Urothelium cell line (cell line): ENCODE data around the gene GRIN2C.
"Not testable (repeated sequence)": the region's sequence is repeated elsewhere in the genome, so short reads cannot be mapped to it uniquely, and the experiment has no call there.

ENCODE experiments used
- DNase-seq: peaks from one replicate; pipeline ENCODE4 v3.0.0; 2011; ENCODE audit warnings: low spot score, mixed read lengths
- FAIRE-seq: peaks from 2 replicates; lab custom pipeline; 2011; peaks lifted over from hg19 to GRCh38; lab: Jason Lieb, UNC

GRIN2C gene

DNA sequence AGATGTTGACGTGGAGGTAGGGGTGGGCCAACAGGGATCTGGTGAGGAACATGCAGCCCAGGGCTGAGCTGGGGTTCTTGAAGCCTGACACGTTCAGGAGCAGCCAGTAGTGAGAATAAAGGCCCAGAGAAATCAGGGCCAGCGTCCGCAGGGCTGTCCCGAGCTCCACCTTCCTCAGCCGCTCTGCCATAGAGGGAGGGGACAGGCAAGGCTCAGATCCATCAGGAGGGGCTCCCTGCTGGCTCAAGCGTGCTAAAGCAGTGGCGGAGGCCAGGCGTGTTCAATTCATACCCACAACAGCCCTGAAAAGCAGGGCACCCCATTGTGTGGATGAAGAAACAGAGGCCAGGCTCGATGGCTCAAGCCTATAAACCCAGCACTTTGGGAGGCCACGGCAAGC, 21.4 kb upstream of the GRIN2C start:
- FAIRE-seq (no peak), DNase-seq (no peak)

DNA sequence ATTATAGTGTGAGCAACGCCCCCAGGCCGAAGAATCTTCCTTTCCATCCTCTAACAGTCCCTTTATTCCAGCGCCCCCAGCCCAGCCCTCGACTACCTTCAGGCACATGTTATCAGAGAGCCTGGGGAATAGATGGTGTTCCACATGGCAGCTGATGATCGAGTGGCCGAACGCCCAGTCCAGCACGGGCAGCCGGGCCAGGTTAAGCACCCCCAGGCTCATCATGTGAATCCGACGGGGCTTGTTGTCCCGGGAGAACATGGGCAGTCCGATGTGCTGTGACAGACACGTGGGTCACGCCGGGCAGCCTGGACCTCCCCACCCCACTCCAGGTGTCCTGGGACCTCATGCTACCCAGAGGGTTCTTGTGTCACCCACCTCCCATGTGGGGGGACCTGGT, 19.6 kb upstream of the GRIN2C start:
- FAIRE-seq: no peak

DNA sequence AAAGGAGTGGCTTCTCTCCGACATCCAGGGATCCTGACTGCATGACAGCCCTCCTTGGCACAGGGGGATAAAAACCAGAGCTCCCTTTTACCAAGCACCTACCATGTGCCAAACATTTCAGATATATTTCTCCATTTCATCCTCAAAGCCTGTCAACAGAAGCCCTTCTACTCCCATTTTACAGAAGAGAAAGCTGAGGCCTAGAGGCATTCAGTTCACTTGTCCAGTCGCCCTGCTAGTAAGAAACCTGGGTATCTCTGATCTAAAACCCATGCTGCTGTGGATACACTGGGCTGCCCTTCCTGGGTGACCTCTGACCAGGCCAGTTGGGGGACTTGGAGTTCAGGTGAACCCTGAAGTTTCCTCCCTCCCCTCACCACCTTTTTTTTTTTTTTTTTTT, 19.0 kb upstream of the GRIN2C start:
- FAIRE-seq: no peak

More for the DNA sequence above, 19.6 kb upstream of the GRIN2C start:
- DNase-seq: no peak

DNA sequence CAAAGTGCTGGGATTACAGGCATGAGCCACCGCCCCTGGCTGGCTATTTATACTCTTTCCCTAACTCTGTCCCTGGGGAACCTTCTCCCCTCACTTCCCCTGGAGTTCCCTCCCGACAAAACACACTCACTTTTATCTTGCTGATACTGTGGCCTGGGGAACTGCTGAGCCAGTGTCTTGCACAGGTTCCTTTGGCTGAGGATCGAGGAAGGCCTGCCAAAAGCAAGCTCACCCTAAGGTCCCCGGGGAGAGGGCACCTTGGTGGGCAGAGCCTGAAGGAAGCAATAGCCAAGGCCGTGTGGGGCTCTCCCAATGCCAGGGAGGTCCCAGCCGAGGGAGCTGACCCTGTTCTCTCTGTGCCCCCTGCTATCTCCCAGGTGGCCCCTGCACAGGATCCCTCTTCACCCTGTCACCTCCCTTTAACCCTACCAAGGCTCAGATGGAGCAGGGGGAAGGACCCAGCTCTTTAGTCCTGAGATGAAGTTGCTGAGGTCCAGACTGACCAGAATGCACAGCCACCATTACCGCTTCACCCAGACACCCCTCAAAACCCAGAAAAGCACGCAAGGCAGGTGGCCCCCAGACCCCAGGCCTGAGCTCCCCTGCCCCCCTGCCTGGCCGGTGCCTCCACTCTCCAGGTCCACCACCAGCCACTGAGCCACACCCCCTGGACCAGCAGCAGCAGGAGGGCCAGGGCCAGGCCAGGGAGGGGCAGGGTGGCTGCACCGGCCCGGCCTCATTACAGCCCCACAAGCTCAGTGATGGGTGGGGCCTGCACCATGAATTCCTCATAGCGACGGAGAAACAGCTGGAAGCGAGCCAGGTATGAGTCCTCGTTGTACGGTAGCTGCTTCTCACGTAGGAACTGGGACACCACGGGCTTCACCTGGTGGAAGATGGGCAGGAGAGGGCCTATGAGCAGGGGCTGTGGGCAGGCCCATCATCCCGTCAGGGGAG, 18.2 kb upstream of the GRIN2C start:
- FAIRE-seq (no peak), DNase-seq (peak; percentile 67)

More for the DNA sequence above, 19.0 kb upstream of the GRIN2C start:
- no peak for DNase-seq

DNA sequence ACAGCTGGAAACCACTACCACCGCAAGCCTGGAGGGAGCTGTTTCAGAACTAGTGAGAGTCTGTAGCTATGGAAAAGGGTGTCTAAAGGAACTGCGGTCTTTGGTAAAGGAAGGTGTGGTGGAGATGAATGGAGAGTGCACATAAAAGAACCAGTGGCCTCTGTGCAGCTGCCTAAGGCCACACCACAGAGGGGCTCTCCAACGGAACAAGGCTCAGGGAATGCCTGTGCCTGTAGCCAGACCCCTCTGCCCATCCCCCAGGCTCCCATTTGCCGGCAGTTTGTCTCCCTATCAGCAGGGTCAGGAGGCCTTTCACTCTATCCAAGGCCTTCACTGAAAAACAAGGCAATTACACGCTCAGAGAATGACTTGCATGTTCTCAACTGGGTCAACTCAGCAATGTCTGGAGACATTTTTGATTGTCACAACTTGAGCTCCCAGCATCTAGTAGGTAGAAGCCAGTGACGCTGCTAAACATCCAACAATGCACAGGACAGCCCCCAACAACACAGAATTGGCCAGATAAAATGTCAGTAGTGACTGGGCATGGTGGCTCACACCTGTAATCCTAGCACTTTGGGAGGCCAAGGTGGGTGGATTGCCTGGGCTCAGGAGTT, 16.4 kb upstream of the GRIN2C start:
- FAIRE-seq: no peak
- no peak for DNase-seq

DNA sequence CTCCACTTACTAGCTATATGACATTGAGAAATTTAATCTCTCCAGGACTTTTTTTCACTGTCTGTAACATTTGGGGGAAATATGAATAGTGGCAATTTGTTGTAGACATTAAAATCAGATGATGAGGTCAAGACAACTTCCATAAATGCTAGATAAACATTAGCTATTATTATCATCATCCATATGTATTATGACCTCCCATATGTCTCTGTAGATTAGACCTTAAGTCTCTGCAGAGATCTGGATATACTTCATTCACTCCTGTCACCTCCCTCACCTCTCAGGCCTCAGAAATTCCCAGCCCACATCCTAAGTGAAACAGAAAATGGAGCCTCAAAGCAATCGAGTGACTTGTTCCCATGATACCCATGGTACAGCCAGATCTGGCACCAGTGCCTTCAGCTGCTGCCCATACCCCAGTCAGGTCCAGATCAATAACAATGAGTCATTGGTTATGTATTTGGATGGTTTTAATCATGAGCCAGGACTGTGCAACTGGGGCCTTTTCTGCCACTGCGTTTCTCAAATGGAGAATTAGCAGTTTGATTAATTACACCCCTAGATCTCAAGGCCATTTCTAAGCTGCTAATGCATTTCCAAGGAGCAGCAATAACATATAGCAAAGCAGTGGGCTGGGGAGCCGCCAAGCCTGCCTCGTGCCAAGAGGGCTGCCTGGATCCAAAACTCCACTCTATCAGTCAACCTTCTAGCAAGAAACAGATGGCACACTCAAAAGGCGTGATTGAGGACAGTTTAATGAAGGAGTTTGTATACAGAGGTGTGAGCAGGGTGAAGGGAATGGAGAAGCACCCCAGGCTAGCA, 15.7 kb upstream of the GRIN2C start:
- DNase-seq (no peak), FAIRE-seq (no peak)

DNA sequence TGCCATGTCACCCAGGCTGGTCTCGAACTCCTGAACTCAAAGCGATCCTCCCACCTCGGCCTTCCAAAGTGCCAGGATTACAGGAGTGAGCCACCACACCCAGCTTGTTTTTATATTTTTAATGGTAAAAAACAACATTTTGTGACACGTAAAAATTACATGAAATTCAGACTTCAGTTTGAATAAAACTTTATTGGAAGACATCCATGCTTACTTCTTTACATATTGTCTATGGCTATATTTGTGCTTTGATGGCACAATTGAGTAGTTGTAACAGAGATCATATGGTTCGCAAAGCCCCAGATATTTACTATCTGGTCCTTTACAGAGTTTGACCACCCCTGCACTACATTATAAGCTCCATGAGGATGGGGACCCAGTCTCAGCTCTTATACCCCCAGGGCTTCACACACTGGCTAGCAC, 14.9 kb upstream of the GRIN2C start:
- no peak for FAIRE-seq
- DNase-seq: no peak

DNA sequence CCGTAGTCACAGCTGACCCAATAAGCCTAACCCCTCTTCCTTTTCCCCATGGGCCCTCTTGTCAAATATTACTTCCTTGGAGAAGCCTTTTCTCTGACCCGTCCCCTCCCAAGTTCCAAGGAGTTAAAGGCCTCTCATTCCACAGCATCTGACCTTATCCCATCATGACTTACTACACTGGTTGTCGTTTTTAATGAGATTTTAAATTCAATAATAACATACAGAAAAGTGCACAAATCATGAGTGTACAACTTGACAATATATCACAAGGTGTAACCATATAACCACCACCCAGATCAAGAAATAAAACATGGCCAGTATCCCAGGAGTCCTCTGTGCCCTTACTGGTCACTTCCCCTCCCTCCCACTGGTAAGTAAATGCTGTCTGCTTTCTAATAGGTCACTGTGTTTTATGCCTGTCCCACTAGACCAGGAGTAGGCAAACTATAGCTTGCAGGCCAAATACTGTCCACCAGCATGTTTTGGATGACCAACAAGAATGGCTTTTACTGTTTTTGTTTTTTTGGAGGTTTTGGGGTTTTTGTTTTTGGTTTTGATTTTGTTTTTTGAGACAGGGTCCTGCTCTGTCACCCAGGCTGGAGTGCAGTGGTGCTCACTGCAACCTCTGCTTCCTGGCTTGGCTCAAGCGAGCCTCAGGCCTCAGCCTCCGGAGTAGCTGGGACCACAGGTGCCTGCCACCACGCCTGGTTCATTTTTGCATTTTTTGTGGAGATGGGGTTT, 14.4 kb upstream of the GRIN2C start:
- DNase-seq: no peak
- FAIRE-seq: no peak

DNA sequence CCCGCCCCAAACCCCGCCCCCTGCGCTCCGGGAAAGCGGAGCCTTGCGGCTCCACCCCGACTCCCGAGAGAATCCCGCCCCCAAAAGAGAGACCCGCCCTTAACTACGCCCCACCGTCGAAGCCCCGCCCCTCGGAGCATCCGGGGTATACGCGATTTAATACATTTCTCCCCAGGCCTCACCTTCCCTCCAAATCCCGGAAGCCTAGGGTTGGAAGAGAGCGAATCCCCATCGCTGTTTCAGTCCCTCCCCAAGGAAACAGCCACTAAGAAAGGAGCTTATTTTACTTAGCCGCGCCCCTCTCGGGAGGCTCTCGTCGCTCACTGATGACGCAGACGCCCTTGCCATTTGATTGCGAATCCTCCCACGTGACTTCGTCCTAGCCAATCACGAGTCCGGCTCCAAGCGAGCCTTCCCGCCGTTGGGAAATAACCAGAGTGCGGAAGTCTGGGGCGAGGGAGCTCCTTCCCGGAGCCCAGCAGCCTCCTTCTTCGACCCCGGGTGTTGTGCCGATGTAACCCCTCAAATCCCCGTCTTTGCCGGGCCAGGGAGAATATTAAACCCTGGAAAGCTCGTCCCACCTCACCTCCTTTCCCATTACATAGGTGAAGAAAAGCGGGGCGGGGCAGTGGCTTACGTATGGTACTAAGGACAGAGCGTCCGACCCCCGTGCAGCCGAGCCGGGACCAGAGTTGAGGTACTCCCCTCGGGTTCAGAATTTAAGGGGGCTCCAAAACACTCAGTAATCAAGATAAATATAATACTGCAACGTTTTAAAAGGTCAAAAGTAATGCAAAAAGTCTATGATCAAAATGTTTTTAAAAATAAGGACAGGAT, 13.6 kb upstream of the GRIN2C start:
- FAIRE-seq: peak; percentile 70
- peak; percentile 100 for DNase-seq

DNA sequence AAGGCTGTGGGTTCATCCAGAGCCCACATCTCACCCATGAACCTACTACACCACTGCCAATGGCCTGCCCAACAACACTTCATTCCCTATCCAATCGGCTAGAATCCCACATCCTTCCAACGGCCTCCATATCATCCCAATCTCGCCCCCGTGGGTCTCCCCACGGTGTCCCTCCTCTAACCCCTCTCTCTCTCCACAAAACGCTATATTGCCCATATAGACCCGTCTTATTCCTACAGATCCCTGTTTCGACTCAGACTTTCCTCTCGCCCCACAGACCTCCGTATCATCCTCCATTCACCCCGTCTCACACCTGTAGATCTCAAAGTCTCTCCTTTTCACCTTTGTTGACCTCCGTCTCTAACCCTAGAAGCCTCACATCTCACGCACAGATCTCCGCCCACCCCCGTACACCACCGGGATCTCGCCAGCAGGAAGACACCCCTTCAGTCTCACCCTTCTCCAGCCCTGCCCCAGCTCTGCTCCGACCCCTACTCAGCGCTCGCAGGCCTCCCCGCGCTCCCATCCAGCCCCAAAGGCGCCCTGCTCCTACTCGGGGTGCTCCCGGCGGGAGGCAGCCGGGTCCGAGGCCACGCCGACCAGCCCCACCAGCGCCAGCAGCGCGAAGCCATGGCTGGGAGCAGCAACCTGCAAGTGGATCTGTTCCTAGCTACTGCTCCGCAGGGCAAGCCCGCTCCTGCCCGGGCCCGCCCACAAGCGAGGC, 12.8 kb upstream of the GRIN2C start, which contains the start of gene FDXR:
Gene FDXR (minus strand): TSS at position 682 of the 724 bp plus-strand sequence. CDS start 50 bp downstream, at position 632.
- no peak for DNase-seq
- FAIRE-seq: no peak

DNA sequence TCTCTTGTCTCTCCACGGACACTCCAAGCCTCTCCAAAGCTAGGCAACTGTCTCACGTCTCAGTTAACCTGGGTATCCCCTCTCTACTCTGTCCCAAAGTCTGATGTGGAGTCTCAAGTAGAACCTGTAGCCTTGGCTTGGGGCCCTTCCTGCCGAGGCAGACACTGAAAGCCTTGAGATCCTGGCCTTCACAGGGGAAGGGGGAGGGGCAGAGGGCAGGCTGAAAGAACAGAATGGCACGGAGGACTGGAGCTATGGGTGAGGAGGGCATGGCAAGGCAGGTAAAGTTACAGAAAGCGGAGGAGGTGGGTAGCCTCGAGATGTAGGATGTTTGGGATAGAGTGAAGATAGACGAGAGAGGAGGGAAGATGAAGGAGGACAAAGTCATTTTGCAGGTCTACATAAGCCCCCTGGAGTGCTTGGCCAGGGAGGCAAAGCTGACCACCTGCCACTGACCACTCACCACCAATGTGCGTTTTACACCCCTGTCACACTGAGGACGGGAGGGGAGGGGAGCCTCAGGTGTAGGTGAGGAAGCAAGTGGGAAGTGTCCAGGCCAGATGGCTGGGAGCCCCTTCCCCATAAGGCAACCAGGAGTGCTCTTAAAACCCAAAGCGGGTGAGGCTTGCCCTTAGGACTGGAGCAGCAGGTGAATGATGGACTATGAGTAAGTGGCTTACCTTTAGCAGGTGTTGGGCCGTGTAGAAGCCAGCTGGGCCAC, 11.8 kb upstream of the GRIN2C start:
- FAIRE-seq: peak; percentile 53
- no peak for DNase-seq

DNA sequence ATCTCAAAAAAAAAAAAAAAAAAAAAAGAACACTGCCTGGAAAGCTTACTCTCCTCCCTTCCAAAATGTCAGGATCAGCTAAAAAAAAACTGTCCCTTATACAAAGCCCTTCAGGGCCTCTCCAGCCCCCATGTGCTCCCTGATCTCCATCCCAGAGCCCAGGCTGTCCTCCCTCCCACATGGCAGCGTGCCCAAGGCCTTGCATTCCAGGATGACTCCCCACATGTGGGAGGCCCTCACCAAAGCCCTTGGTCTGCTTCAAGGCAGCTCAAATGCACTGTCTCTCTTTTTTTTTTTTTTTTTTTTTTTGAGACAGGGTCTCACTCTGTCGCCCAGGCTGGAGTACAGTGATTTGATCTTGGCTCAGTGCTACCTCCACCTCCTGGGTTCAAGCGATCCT, 10.8 kb upstream of the GRIN2C start:
- no peak for FAIRE-seq
- peak; percentile 61 for DNase-seq

DNA sequence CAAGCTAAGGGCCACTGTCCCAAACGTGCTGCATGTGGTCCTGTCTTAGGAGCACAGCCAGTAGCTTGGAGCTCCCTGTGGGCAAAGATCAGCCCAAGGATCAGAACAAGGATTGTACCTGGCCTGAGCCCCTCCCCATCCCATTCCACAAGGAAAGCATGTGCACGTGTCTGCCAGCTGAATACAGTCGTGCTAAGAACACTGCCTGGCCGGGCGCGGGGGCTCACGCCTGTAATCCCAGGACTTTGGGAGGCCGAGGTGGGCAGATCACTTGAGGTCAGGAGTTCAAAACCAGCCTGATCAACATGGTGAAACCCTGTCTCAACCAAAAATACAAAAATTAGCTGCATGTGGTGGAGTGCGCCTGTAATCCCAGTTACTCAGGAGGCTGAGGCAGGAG, 10.3 kb upstream of the GRIN2C start:
- not testable (repeated sequence) for DNase-seq, FAIRE-seq

DNA sequence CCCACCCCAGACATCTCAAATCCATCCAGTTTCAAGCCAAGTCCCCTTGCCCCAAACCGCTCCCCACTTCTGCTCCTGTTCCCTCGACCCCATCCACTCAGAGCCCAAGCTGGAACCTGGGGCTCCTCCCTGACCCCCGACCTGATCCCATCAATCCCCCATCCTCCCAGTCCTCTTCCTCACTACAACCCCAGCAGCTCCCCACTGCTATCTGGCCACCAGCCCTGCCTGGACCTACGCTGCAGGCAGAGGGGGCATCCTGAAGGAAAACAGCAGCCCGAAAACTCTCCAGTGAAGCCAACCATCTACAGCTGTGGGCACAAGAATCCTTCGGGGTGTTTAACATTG, 9.2 kb upstream of the GRIN2C start:
- no peak for DNase-seq
- FAIRE-seq: no peak

DNA sequence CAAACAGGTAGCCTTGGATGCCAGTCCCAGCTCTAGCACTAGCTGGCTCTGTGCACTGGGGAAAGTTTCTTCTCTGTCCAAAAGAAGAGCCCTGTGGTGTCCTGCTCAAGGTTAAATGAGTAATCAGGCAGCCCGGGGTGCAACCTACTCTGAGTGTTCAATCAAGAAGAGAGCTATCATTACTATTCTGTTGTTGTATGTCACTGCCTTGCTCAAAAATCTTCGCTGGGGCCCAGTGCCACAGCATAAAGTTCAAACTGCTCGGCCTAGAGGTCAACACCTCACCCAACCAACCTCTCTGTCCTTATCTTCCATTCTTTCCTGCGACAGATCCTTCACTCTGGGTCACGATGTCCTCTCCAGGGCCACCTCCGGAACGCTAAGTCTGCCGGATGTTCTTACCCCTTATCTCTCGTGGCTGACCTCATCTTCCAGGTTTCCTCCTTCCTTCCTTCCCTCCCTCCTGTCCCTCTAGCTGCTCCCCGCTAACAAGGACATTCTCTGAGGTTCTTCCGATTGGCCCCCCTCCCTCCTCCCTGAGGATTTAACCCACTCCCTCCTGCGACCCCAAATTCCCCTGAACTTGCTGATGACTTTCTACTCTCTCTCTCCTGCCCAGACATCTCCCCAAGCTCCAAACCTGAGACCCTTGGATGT, 8.7 kb upstream of the GRIN2C start:
- FAIRE-seq: no peak

DNA sequence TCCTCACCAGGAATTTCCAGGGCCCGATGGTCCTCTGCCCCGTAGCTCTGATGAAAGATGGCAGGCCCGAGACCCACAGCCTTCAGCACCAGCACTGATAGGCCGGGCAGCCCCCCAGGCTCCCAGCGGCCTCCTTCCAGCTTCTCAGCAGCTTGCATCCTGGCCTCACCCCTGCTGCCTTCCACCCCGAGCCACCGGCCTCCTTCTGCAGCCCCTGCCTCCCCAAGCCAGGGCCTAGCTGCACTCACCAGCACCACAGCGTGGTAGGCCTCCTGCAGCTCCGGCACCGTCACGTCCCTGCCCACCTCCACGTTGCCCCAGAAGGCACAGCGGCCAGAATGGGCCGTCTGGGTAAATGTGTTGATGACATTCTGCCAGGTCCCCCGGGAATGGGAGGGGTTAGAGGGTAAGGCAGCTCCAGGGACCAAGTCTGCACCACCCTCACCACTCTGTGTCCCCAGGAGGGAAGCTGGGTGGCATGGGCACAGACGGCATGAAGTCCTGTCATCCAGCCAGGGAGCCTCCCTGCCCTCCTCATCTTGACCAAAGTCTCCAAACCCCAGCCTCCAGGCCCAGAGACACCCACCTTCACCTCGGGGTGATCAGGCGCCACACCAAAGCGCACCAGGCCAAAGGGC, 6.6 kb upstream of the GRIN2C start:
- peak; percentile 77 for FAIRE-seq

More for the DNA sequence above, 8.7 kb upstream of the GRIN2C start:
- DNase-seq: no peak

DNA sequence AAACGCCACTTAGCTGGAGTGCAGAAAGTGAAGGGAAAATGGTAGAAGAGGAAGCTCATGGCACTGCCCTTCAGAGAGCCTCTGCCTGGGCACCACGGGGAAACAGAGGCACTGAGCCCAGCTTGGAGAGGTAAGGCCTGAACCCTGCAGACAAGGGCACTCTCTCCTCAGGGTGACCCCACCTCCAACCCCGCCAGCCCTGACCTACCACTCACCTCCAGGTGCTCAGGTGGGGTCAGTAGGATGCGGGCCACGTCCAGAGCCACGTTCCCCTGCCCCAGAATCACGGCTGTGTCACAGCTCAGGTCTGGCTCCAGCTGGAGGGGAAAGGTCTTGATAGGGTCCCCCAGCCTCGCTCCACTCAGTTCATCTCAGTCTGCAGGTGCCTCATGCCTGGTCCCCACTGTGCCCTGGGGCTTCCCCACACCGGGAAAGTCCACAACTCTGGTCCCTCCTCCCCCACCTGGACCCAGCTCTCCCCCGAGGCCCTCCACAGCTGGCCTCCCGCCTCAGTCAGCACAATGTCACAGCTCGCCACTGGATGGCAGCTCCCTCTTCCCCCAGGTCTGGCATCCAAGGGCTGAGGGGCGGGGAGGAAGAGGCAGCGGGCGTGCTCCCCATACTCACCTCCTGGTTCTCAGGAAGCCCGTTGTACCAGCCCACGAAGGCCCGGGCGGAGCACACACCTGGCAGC, 6.0 kb upstream of the GRIN2C start:
- no peak for FAIRE-seq
- DNase-seq: no peak

More for the DNA sequence above, 6.6 kb upstream of the GRIN2C start:
- no peak for DNase-seq
